DLD1 (cell line): ENCODE measurements around the gene NEAT1.
"Not testable (repeated sequence)": the region's sequence is repeated elsewhere in the genome, so short reads cannot be mapped to it uniquely, and the experiment has no call there.

ENCODE experiments used
- in situ Hi-C: cut with HindIII; loops from 2 replicates; pipeline ENCODE4 v1.10.0; 2017; ENCODE audit warnings: low sequenced_read_pairs

Gene NEAT1

GRCh38 chr11:65446446-65447277 lies 24.1 kb downstream of the NEAT1 start:
- in situ Hi-C loops: no loop called here

GRCh38 chr11:65448074-65448417 lies 25.4 kb downstream of the NEAT1 start:
- in situ Hi-C loops: no loop called here

GRCh38 chr11:65448418-65449105 lies 26.0 kb downstream of the NEAT1 start:
- in situ Hi-C loops: no loop called here

- in situ Hi-C loops: not testable (repeated sequence)
Observed at GRCh38 chr11:65451301-65451700, 28.7 kb downstream of the NEAT1 start.

GRCh38 chr11:65452259-65452658 lies 29.7 kb downstream of the NEAT1 start:
- in situ Hi-C loops: not testable (repeated sequence)

GRCh38 chr11:65452806-65453490 lies 30.4 kb downstream of the NEAT1 start:
- in situ Hi-C loops: no loop called here

- in situ Hi-C loops: no loop called here
Observed at GRCh38 chr11:65454311-65454695, 31.7 kb downstream of the NEAT1 start.

GRCh38 chr11:65454696-65455456 lies 32.3 kb downstream of the NEAT1 start:
- in situ Hi-C loops: no loop called here

- in situ Hi-C loops: no loop called here
Observed at GRCh38 chr11:65456418-65456817, 33.8 kb downstream of the NEAT1 start.

GRCh38 chr11:65459552-65459951 lies 37.0 kb downstream of the NEAT1 start:
- in situ Hi-C loops: no loop called here

- in situ Hi-C loops: not testable (repeated sequence)
Observed at GRCh38 chr11:65465471-65465870, 42.9 kb downstream of the NEAT1 start.

- in situ Hi-C loops: not testable (repeated sequence)
Observed at GRCh38 chr11:65467306-65467705, 44.7 kb downstream of the NEAT1 start.

GRCh38 chr11:65468874-65469333 lies 46.3 kb downstream of the NEAT1 start:
- in situ Hi-C loops: no loop called here

GRCh38 chr11:65470433-65471049 lies 47.9 kb downstream of the NEAT1 start:
- in situ Hi-C loops: no loop called here

- in situ Hi-C loops: no loop called here
Observed at GRCh38 chr11:65471447-65471891, 48.9 kb downstream of the NEAT1 start.

- in situ Hi-C loops: not testable (repeated sequence)
Observed at GRCh38 chr11:65472588-65473277, 50.1 kb downstream of the NEAT1 start.

- in situ Hi-C loops: no loop called here
Observed at GRCh38 chr11:65473278-65473860, 50.8 kb downstream of the NEAT1 start.

- in situ Hi-C loops: no loop called here
Observed at GRCh38 chr11:65474864-65475263, 52.3 kb downstream of the NEAT1 start.

- in situ Hi-C loops: no loop called here
Observed at GRCh38 chr11:65476632-65477148, 54.1 kb downstream of the NEAT1 start.
